Endothelial cell of hepatic sinusoid (primary cell): ENCODE results near the gene HSD3B7.
"Not testable (repeated sequence)": the region's sequence is repeated elsewhere in the genome, so short reads cannot be mapped to it uniquely, and the experiment has no call there.

Experiments used
- in situ Hi-C: cut with HindIII; loops from 2 replicates; pipeline ENCODE4 v1.10.0; 2017; ENCODE audit warnings: low sequenced_read_pairs

The HSD3B7 gene

DNA sequence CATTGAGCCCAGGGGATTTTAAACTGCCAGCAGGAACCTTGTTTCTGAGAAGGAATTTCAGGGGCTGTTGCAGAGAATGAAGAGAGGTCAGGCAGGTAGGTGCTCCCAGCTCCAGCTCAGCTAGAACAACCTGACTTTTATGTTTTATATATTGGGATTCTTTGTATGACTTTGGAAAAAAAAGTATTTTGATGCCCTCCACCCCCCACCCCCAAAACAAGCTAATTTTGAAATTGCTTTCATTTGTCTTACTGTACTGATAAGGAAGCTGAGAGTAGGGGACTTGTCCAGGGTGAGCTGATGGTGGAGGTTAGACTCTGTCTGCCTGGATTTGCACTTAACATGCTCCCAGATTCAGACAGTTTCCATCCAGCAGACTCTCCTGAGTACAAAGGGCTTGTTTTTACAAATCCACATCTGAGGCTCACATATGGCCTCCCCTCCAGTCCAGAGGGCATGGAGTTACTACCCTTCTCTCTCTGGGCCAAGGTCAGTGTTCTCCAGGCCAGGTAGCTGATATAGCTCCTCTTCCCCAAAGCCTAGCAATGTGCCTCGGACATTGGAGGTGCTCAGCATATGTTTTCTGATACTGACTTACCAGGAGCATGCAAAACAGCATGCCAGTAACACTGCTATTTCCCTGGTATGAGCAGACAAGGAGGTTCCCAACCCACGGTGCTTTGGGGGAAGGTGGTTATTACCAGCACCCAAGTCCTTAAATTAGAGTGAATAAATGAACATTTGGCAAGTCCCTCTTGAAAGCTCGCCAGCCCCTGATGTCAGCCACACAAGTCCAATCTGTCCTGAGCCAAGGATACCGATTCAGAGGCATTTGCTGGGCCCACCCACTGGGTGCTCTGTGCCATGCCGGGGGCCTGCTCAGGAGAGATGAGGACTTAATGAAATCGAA, 14.1 kb downstream of the HSD3B7 start:
- in situ Hi-C loops: no loop called here

DNA sequence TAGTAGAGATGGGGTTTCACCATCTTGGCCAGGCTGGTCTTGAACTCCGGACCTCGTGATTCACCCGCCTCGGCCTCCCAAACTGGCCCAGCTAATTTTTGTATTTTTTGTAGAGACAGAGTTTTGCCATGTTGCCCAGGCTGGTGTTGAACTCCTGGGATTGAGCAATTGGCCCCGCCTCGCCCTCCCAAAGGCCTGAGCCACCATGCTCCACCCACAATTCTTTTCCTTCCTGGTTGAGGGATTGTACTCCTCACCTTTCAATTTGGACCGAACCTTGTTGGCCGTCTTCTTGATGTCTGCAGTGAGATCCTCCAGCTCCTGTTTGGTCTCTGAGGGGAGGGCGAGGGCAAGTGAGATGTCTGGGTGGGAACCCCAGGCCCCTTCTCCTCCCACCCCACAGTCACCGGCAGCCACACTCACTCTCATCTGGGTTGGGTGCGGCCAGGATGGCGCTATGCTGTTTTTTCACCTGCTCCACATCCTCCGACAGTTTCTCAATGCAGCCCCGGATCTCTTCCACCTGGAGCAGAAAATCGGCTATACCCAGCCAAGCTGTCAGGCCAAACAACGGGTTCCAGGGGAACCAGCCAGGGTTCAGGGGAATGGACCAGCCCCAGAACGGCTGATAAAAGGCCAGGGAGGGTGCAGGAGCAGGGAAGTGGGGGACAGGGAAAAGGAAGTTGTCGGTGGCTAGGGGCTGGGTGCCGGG, 15.8 kb downstream of the HSD3B7 start:
- in situ Hi-C loops: loop anchor here (5.0 kb wide), 2 partner anchors 54 to 71 kb away; partner anchors contain the start of genes ORAI3, ZNF646 and ZNF668

DNA sequence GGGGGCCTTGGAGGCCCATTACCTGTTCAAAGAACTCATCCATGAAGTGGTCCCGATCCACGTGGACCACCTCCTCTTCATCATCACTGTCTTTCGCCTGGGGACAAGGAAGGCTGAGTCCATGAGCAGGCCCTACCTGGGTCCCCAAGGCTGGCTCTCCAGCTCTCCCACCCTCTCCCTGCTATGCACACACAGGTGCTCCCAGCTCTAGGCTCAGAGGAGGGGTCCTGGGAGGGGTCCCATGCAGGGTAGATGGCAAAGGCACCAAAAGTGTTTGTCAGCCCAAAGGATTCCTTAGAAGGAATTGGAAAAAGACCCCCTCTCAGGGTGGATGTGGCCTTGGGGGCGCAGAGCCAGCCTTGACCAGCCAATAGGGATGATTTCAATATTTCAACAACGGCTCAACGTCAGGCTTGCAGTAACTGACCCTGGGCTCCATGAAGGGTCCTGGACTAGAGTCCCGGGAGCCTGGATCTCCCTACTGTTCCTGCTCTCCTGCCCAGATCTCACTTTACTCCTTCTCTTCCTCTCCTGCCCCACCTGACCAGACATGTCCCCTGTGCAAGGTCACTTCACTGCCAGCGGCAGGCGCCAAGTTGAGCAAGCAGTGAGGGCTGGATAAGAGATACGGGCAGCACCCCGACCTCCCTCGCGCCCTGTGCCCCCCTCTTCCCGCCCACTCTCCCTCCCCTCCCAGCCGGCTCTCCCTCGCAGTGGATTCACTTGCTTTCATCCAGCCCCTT, 16.7 kb downstream of the HSD3B7 start:
- in situ Hi-C loops: loop anchor here (5.0 kb wide), 2 partner anchors 54 to 71 kb away; partner anchors contain the start of genes ORAI3, ZNF646 and ZNF668

DNA sequence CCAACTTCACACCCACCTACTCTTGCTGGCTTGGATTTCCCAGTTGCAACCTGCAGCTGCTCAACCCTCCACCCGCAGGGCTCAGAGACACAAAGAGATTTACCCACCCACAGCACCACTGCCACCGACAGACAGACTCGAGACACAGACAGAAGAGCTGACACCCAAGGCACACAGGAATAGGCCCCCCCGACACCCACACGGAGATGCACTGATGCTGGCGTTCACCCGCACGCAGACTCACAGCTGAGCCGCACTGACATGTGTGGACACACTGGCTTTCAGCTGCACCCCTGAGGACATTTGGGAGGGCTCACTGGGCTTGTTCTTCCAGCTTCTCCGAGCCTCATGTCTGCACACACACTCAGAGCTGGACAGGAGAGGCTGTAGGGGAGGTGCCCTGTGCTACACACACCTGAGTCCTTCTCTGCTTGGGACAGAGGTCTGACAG, 17.3 kb downstream of the HSD3B7 start:
- in situ Hi-C loops: loop anchor here (5.0 kb wide), 2 partner anchors 55 to 70 kb away; partner anchors contain the start of genes ORAI3, ZNF646 and ZNF668

DNA sequence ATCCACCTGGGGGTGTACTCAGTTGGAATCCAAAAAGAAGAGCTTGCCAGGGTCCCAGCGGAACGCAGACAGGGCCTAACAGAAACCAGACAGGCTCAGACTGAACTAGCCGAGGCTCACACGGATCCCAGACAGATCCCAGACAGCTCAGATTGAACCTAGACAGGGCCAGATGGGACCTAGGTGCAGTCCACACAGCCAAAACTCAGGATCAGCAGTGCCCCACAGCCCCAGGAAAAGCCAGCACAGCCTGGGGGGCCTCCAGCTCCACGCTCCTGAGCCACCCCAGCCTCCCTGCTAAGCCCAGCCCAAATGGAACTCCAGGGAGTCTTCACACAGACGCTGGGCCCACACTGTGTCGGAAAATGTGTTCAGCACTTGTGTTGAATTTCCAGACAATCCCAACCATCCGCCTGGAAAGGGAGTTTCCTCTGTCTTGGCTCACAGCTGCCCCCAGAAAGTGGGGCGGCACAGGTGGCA, 17.9 kb downstream of the HSD3B7 start:
- in situ Hi-C loops: loop anchor here (5.0 kb wide), 2 partner anchors 56 to 69 kb away; partner anchors contain the start of genes ORAI3, ZNF646 and ZNF668

DNA sequence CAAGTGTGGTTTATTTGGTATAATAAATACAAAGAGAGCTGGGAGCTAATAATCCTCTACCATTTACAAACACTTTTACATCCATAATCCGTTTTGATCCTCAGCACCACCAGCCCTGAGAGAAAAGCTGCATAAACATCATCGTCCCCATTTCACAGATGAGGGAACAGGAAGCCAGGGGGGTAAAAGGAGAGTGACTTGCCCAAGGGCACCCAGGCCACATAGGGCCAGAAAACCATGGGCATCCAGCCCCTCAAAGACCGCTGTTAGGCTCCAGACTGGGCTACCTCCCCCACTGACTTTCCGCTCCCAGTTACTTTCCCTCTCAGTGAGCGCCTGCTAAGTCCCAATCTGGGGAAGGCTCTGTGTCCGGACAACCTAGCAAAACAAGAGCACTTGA, 18.7 kb downstream of the HSD3B7 start:
- in situ Hi-C loops: loop anchor here (5.0 kb wide), 2 partner anchors 56 to 69 kb away; partner anchors contain the start of genes ORAI3, ZNF646 and ZNF668

DNA sequence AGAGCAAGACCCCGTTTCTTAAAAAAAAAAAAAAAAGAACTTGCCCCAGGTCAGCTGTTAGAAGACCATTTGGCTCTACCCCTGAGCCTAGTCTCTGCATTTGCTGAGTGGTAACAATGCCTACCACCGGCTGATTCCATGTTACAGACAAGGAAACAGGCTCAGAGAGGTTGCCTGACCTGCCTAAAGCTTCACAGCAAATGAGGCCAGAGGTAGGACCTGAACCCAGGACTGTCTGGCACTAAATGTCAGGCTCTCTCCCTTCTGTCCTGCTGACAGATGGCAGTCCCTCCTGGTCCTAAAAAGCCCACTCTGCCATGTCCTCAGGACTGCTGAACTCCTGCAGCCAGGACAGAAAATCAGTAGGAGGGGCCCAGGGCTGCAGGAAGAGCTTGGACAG, 19.7 kb downstream of the HSD3B7 start:
- in situ Hi-C loops: loop anchor here (5.0 kb wide), 2 partner anchors 57 to 68 kb away; partner anchors contain the start of genes ORAI3, ZNF646 and ZNF668

DNA sequence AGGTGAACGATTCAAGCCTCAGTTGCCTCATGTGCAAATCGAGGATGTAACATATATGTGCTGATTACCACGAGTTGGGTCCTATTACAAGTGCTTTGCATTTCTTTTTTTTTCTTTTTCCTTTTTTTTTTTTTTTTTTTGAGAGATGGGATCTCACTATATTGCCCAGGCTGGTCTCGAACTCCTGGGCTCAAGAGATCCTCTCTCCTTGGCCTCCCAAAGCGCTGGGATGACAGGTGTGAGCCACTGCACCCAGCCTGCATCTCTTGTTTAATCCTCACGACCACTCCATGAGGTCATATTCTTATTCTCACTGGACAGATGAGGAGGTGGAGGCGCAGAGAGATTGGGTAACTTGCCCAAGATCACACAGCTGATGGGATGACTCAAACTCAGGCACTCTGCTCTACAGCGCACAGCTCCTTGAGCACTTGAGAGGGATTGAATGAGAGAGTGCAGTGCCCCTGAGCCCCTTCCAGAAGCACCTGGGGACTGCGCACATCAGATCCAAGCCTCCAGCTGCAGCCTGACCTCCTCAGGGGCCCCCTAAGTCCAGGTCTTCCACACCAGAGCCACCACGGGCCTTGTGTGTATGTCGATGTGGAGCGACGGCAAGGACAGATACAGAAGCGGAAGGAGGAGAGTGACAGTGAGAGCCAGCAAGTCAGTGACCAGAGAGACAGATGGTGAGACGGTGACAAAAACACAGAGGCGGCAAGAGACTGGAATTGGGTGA, 20.5 kb downstream of the HSD3B7 start:
- in situ Hi-C loops: no loop called here

DNA sequence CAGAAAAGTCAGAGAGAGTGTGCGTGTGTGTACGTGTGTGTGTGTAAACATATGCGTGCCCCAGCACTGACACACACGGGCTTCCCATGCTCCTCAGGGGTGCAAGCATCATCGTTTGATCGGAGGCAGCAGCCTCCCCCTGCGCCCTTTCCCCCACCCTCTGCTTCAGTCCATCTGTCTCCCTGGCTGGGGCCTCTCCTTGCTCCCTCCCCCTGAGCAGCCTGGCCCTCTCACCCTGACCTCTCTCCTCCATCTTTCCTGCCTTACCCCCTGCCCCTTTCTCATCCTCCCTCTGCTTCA, 21.0 kb downstream of the HSD3B7 start:
- in situ Hi-C loops: no loop called here

DNA sequence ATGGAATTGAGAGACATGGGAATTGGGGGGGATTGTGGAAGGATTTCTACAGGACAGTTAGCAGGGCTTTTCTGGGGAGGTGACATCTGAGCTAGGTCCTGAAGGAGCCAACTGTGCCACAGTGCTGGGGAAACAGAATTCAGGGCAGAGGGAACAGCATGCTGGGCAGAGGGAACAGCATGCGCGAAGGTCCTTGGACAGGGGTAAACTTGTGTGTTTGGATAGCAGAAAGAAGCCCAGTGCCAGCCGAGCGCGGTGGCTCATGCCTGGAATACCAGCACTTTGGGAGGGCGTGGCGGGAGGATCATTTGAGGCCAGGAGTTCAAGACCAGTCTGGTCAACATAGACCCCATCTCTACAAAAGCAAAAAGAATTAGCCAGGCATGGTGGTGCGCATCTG, 21.6 kb downstream of the HSD3B7 start:
- in situ Hi-C loops: no loop called here

DNA sequence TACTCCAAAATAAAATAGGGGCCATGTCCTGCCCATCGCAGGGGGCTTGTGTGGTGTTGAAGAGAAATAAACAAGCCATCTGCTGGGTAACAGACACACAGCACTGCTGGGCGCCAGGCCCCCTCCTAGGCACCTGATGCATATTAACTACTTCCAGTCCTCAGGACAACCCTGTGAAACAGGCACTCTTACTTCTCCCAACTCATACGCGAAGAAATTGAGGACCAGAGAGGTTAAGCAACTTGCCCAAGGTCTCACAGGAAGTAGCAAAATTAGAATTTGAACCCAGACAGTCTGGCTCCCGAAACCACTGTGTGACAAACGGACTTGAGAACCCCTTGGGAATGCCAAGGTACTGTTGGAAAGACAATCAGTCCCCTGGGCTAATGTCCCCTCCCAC, 22.7 kb downstream of the HSD3B7 start:
- in situ Hi-C loops: no loop called here

DNA sequence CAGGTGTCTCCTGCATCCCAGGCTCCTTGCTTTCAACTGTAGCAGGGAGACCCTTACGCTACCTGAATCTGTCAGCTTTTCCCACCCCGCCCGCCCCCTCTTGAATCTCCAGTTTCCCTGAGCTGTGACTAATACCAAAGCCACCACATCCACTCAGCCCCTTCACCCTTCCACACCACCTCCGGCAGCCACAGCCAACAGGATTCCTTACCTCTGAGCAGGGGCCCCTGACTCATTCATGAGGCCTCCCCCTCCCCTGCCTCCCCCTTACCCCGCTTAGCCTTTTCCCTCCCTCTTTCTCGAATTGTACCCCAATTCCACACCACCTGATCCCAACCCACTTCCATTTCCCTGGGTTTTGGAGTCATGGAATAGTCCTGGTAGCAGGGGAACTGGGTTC, 23.1 kb downstream of the HSD3B7 start:
- in situ Hi-C loops: no loop called here

DNA sequence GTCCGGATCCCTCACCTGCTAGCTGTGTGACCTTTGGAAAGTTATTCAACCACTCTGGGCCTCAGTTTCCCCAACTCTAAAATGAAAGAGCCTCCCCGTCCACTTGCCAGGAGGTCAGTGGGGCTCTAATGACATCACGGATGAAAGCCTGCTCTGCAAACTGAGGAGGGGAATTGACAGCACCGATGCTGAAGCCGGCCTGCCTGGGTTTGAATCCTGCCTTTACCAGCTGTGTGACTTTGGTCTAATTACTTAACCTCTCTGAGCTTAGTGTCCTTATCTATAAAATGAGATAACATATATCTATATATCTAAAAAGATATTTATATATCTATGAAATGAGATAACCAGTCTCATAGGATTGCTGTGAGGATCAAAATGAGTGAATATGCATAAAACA, 23.5 kb downstream of the HSD3B7 start:
- in situ Hi-C loops: no loop called here

DNA sequence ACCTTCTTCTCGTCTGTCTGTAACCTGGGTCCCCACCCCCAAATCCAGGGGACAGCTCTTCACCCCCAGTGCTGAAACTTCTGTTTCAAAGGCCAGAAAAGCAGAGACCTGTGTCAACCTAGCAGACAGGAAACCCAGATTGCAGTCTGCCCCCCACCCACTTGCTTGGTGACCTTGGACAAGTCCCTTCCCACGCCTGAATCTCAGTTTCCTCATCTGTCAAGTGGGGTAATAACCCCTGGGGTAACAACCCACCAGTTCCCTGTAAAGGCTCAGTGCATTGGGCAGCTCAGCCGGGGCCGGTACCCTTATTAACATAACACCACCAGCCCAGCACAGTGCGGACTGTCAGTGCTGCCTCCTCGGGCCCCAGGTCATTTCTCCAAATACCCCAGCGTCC, 24.1 kb downstream of the HSD3B7 start:
- in situ Hi-C loops: no loop called here

DNA sequence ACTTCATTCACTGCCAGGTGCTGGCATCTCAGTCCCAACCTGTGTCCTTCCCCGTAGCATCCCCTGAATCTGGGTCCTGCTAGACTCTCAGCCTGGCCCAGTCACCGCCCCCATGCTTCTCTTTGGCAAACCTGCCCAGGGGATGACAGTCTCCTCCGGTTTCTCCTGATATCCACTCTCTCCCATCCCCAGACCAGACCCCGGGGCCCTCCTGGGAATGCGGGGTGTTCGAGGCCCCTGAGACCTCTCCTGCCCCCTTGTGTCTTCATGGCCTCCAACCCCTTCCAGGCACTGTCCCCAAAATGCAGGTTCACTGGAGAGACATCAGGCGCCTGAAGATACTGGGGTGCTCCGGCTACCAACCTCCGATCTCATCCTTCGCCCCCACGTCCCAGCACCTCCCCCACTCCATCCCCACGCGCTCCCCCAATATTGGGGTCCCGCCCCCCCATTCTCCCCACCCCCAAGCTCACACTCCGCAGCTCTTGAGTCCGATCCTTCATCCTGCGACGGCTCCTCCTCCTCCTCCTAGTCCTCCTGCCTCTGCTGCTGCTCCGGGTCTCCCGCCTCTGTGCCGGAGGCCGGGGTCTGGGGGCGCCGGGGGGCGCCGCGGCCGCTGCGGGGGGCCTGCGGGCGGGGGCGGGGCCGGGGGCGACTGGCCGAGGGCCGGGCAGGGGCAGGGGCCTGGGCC, 25.0 kb downstream of the HSD3B7 start:
- in situ Hi-C loops: no loop called here

DNA sequence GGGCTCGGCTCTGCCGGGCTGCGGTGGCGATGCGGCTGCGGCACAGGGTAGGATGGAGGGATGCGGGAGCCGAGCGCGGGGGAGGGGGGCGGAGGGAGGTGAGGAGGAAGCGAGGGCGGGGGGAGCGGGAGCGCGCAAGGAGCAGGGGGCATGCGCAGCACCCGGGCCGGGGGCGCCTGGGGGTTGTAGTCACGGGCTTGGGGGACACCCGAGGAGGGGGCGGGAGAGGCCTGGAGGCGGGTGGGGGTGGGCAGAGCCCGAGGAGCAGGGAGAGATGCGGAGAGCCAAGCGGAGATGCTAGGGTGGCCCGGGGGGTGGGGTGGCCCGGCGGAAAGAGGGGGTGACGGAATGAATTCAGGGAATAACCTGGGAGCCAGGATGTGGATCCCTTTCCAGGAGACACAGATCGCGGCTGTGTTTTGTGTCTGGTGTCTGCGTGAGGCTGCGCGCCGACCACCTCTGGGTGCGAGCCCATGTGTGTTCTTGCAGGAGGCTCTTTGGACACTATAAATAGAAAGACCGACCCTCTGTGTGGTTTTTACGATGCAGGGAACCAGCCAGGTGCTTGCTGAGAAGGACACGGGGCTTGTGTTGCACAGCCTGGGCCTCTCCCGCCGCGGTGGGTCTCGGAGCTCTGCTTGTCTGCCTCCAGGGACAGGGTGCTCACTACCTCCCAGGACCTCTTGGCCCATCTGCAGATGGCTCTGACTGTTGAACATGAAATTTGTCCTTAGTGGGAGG, 25.7 kb downstream of the HSD3B7 start, which contains the start of gene STX1B:
STX1B (minus strand) TSS at position 54 of the 741 bp plus-strand sequence. CDS start 242 bp downstream, outside the sequence.
- in situ Hi-C loops: no loop called here

DNA sequence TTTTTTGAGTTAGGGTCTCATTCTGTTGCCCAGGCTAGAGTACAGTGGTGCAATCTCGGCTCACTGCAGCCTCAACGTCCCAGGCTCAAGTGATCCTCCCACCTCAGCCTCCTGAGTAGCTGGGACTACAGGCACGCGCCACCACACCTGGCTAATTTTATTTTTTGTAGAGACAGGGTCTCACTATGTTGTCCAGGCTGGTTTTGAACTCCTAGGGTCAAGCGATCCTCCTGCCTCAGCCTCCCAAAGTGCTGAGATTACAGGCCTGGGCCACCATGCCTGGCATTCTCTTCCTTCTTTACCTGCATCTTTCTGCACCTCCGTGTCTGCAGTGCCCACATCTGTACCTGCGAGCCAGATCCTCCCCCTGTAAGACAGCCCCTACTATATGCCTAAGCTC, 26.8 kb downstream of the HSD3B7 start:
- in situ Hi-C loops: not testable (repeated sequence)

DNA sequence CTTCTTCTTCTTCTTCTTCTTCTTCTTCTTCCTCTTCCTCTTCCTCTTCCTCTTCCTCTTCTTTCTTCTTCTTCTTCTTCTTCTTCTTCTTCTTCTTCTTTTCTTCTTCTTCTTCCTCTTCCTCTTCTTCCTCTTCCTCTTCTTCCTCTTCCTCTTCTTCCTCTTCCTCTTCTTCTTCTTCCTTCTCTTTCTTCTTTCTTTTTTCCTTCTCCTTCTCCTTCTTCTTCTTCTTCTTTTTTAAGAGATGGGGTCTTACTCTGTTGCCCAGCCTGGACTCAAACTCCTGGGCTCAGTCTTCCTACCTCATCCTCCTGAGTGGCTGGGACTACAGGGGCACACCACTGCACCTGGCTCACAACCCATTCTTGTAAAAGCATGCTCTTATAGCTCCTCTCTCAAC, 28.3 kb downstream of the HSD3B7 start:
- in situ Hi-C loops: not testable (repeated sequence)

DNA sequence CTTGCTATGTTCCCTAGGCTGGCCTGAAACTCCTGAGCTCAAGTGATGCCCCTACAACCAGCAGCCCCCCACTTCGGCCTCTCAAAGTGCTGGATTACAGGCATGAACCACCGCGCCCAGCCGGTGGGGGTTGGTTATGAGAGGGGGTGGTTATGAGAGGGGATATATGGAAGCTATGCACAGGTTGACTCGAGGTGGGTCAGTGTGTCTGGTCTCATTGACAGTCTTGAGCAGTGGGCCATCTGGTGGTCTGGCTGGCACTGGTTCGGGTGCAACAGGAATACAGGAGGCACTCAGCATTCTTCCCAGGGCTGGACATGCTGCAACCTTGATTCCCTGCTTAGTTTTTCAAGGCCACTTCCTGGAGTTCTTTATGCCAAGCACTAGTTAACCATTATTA, 31.0 kb downstream of the HSD3B7 start:
- in situ Hi-C loops: no loop called here
